ENCODE data around the gene CFAP45. TPM values are rescaled to one million over a fixed set of nuclear protein-coding genes. Genes with fewer than 3 reads are reported as not detected.
A peak's percentile ranks its signal among the peaks of the same experiment; 100 is the strongest.

The CFAP45 gene
- total RNA-seq, 4 donors from 2014 or later: 0.56 to 0.94 TPM; not detected in 2

DNA sequence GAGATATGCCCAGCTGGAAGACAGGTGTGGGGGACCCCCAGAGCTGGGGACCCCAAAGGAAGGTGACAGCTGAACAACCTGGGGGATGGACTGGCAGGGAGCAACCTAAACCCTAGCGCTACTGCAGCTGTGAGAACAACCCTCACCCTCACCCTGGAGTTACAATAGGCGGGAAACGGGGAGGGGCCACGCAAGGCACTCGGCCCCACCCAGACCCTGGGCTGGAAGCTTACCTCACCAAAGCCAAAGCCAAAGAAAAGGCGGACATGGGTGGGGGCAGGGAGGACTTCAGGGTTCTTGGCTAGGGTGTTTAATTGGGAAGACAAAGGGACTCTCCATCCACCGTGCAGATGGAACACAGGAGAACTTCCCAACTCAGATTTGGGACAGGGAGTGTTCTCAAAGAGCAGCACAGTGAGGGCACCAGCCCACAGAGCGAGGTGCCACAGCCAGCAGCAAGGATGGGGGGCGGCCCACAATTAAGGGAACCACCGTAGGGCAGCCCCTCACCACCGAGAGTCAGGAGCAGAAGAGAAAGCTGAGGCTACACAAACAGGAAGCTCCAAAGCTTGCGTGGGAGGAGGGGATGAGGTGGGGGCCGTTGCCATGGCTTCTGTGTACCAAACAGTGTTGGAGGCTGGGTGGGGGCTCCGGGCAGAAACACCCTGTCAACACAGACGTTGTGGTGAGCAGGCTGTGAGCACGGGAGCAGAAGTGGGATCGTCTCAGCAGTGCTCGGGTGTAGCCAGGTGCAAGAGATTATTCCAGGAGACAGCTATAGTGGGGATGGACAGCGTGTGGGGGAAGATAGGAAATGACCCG is 23.4 kb upstream of the CFAP45 start:
- peak; percentile 58 to 65 for DNase-seq
- no peaks in the 10 kb centered on the region for H3K27me3 ChIP-seq
- H3K36me3 ChIP-seq: peaks cover 18 to 20% of the 10 kb centered on the region in 2 donors
- 23 to 32% methylated on average over 16 to 20 of the region's 20 CpGs for WGBS, 2 donors
- TF ChIP-seq POLR2A (IDR thresholded peaks at IDR 0.05): peak in 1 of 2 donors; percentile 23
- TF ChIP-seq, protein P1, sequence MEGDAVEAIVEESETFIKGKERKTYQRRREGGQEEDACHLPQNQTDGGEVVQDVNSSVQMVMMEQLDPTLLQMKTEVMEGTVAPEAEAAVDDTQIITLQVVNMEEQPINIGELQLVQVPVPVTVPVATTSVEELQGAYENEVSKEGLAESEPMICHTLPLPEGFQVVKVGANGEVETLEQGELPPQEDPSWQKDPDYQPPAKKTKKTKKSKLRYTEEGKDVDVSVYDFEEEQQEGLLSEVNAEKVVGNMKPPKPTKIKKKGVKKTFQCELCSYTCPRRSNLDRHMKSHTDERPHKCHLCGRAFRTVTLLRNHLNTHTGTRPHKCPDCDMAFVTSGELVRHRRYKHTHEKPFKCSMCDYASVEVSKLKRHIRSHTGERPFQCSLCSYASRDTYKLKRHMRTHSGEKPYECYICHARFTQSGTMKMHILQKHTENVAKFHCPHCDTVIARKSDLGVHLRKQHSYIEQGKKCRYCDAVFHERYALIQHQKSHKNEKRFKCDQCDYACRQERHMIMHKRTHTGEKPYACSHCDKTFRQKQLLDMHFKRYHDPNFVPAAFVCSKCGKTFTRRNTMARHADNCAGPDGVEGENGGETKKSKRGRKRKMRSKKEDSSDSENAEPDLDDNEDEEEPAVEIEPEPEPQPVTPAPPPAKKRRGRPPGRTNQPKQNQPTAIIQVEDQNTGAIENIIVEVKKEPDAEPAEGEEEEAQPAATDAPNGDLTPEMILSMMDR (IDR thresholded peaks at IDR 0.05): no peak
- H3K9me3 ChIP-seq: no peaks in the 10 kb centered on the region
- H3K4me3 ChIP-seq (replicated peaks in 1 of 3): peak overlapping the region in 1 of 3 donors; percentile 91
- peak overlapping the region; percentile 93 to 98 (median 96) for H3K27ac ChIP-seq
- intact Hi-C loops (cut with DNase I): loop anchor here (10.0 kb wide), 1 partner anchor 171 kb away; the partner anchor contains the start of gene IGSF8
- H3K4me1 ChIP-seq: peaks cover 34 to 41% of the 10 kb centered on the region in 2 donors

DNA sequence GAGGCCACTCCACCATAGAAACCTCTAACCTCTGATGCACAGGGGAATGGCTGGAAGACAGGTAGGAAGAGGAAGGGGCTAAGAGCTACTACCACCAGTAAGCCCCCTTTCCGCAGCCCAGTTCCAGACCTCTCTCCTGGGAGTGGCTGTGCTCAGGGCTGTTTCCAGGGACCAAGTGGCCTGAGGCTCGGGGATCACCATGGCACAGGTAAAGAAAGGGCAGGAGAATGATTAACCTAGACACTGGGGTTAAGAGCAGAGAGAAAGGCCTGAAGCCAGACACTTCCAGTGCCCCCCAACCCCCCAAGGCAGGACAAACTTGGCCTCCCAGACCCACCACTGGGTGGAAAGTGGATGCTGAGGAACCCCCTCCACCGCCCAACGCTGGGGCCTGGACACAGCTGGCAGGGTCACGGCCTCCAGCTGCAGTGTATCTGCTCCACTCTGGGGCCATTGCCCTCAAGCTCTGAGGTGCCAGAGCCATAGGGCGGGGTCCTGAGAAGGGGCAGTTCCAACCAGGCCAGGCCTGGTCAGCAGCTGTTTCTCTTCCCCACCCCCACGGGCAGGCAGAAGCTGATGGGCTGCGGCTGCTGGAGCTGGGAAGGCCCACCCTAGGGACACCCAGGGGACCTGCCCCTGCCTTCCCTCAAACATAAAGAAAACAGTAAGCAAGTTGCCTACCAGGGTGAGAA is 22.7 kb upstream of the CFAP45 start:
- no peak for DNase-seq
- Histone ChIP-seq H3K4me1 (peaks cover 34 to 44% of the 10 kb centered on the region in 2 donors), H3K36me3 (peaks cover 20 to 27% of the 10 kb centered on the region in 2 donors), H3K9me3 (no peaks in the 10 kb centered on the region), H3K27me3 (no peaks in the 10 kb centered on the region), H3K27ac (peak overlapping the region; percentile 93 to 98 (median 96)), H3K4me3 (replicated peaks in 1 of 3) (peak overlapping the region in 1 of 3 donors; percentile 91)
- intact Hi-C loops (cut with DNase I): loop anchor here (10.0 kb wide), 1 partner anchor 172 kb away; the partner anchor contains the start of gene IGSF8
- 72 to 78% methylated on average over 4 to 6 of the region's 8 CpGs for WGBS, 2 donors
- TF ChIP-seq, protein P1 (IDR thresholded peaks at IDR 0.05): no peak
- TF ChIP-seq POLR2A (IDR thresholded peaks at IDR 0.05): no peak

DNA sequence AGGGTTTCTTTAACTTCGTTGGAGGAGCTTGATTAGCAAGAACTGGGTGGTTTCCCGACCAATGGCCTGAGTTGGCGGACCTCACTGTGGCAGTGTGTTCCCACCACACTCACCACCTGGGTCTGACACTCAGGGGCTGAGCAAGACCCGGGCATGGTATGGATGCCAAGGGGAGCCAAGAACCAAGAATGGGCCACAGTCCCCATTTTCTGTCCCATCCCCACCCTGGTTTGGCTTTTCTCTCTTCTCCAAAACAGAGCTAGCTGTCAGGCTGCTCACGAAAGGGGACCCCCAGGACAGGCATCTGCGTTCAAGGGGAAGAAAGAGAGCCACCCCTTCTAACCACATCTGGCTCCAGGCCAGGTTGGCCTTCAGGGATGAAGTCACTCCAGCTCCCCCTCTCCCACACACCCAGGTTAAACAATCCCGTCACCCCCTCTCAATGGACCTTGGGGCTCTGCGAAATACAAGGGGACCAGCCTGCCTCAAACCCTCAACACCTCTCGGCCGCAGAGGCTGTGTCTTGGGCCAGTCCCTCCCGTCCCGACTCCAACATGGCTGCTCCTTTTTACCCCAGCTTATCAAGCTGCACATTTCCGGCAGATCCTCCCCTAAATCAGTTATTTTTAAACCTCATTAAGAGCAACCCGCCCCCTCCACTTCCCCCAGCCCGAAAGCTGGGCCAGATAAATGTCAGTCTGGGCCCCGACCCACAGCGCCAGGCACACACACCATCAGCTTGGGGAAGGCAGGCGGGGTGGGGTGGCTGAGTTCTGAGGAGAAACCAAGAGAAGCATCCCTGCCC is 21.9 kb upstream of the CFAP45 start:
- Histone ChIP-seq H3K4me1 (peaks cover 30 to 40% of the 10 kb centered on the region in 2 donors), H3K36me3 (peaks cover 20 to 30% of the 10 kb centered on the region in 2 donors), H3K27ac (peak overlapping the region in 2 of 3 donors; percentile 96 to 98), H3K4me3 (replicated peaks in 1 of 3) (peak overlapping the region in 1 of 3 donors; percentile 91), H3K27me3 (no peaks in the 10 kb centered on the region), H3K9me3 (no peaks in the 10 kb centered on the region)
- no peak for DNase-seq
- intact Hi-C loops (cut with DNase I): loop anchor here (10.0 kb wide), 1 partner anchor 173 kb away; the partner anchor contains the start of gene IGSF8
- TF ChIP-seq, protein P1 (IDR thresholded peaks at IDR 0.05): no peak
- TF ChIP-seq POLR2A (IDR thresholded peaks at IDR 0.05): no peak
- WGBS, 2 donors: 70 to 78% methylated on average over 17 to 18 of the region's 18 CpGs

DNA sequence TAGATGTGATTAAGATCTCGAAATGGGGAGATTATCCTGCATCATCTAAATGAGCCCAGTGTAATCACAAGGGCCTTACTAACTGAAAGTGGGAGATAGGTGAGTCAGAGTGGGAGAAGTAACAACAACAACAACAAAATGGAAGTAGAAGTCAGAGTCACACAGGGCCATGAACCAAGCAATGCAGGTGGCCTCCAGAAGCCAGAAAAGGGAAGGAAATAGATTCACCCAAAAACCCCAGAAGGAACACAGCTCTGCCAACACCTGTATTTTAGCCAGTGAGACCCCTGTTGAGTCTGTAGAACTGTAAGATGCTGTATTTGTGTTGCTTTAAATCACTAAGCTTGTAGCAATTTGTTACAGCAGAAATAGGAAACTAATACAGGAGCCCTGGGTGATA is 21.3 kb upstream of the CFAP45 start:
- H3K9me3 ChIP-seq: no peaks in the 10 kb centered on the region
- H3K36me3 ChIP-seq: peaks cover 20 to 30% of the 10 kb centered on the region in 2 donors
- no peak for TF ChIP-seq POLR2A (IDR thresholded peaks at IDR 0.05)
- TF ChIP-seq, protein P1 (IDR thresholded peaks at IDR 0.05): no peak
- peak overlapping the region in 1 of 3 donors; percentile 28 for H3K27ac ChIP-seq
- WGBS, 2 donors: 77 to 84% methylated on average over 1 of the region's 1 CpG
- H3K27me3 ChIP-seq: no peaks in the 10 kb centered on the region
- intact Hi-C loops (cut with DNase I): loop anchor here (10.0 kb wide), 1 partner anchor 174 kb away; the partner anchor contains the start of gene IGSF8
- no peak for DNase-seq
- peaks cover 24 to 38% of the 10 kb centered on the region in 2 donors for H3K4me1 ChIP-seq
- H3K4me3 ChIP-seq (replicated peaks in 1 of 3): no peak overlapping the region

Data from thyroid gland (tissue), 4 donors.